HG02798 (cell line): ENCODE measurements around the gene C16orf74.

Experiments
- ATAC-seq: cut with Tn5 transposase; IDR thresholded peaks from one replicate; pipeline ENCODE4 v1.9.1; 2021; ENCODE audit warnings: mild to moderate bottlenecking; ENCODE audit not compliant: unreplicated experiment, poor library complexity

The C16orf74 gene

GRCh38 chr16:85750827-85751697 lies at the start of gene C16orf74:
TSS of gene C16orf74 (minus strand) at chr16:85751096. CDS start at chr16:85735217, 15,879 bp downstream.
- ATAC-seq = peak; percentile 58

- ATAC-seq = no peak
Measured at GRCh38 chr16:85800321-85800669, 49.4 kb upstream of the C16orf74 start.

- peak; percentile 90 for ATAC-seq
Measured at GRCh38 chr16:85799497-85800320, 48.8 kb upstream of the C16orf74 start, which contains the start of the genes COX4I1 and EMC8. TSS of gene COX4I1 (plus strand) at chr16:85799695. CDS start at chr16:85801206, 1,511 bp downstream. TSS of gene EMC8 (minus strand) at chr16:85799544. CDS start at chr16:85799295, 249 bp downstream.

GRCh38 chr16:85798901-85799496 lies 48.1 kb upstream of the C16orf74 start:
- peak; percentile 28 for ATAC-seq

GRCh38 chr16:85798283-85798776 lies 47.4 kb upstream of the C16orf74 start:
- no peak for ATAC-seq

GRCh38 chr16:85796599-85796998 lies 45.7 kb upstream of the C16orf74 start:
- ATAC-seq = no peak

GRCh38 chr16:85796152-85796551 lies 45.3 kb upstream of the C16orf74 start:
- ATAC-seq = no peak

GRCh38 chr16:85794696-85795095 lies 43.8 kb upstream of the C16orf74 start:
- no peak for ATAC-seq

GRCh38 chr16:85793662-85794298 lies 42.9 kb upstream of the C16orf74 start:
- no peak for ATAC-seq

- ATAC-seq = no peak
Measured at GRCh38 chr16:85789773-85790172, 38.9 kb upstream of the C16orf74 start.

- ATAC-seq = no peak
Measured at GRCh38 chr16:85788819-85789218, 37.9 kb upstream of the C16orf74 start.

GRCh38 chr16:85785927-85786326 lies 35.0 kb upstream of the C16orf74 start:
- no peak for ATAC-seq

GRCh38 chr16:85784813-85785212 lies 33.9 kb upstream of the C16orf74 start:
- ATAC-seq = no peak

- ATAC-seq = no peak
Measured at GRCh38 chr16:85783441-85783840, 32.5 kb upstream of the C16orf74 start.

- no peak for ATAC-seq
Measured at GRCh38 chr16:85782451-85782850, 31.6 kb upstream of the C16orf74 start.

- no peak for ATAC-seq
Measured at GRCh38 chr16:85781695-85782370, 30.9 kb upstream of the C16orf74 start.

- no peak for ATAC-seq
Measured at GRCh38 chr16:85781156-85781555, 30.3 kb upstream of the C16orf74 start.

GRCh38 chr16:85780281-85780680 lies 29.4 kb upstream of the C16orf74 start:
- no peak for ATAC-seq

- peak; percentile 56 for ATAC-seq
Measured at GRCh38 chr16:85778873-85779272, 28.0 kb upstream of the C16orf74 start.
